Measurements from ENCODE around the gene TAF11L14. TPM values are rescaled to one million over a fixed set of nuclear protein-coding genes. Genes with fewer than 3 reads are reported as not detected.

TAF11L14 gene
- total RNA-seq, 4 donors from 2014 or later, result not detected

DNA sequence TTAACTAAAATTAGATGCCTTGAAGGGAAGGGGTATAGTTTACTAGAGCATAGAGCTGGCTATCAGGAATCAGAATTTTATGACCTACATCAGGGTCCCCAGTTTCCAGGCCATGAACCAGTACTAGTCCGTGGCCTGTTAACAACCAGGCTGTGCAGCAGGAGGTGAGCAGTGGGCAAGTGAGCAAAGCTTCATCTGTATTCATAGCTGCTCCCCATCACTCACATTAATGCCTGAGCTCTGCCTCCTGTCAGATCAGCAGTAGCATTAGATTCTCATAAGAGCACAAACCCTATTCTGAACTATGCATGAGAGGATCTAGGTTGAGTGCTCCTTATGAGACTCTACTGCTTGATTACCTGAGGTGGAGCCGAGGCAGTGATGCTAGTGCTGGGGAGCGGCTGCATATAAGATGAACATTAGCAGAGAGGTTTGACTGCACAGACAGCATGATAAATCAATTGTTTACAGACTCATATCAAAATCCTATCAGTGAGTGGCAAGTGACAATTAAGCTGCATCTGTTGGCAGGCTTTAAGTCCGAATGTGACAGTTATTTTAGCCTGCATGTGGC, 44.6 kb downstream of the TAF11L14 start:
- Histone ChIP-seq H3K36me3 (no peaks in the 10 kb centered on the region), H3K27ac (no peak overlapping the region), H3K9me3 (no peaks in the 10 kb centered on the region), H3K4me1 (no peaks in the 10 kb centered on the region), H3K27me3 (no peaks in the 10 kb centered on the region), H3K4me3 (no peak overlapping the region)
- TF ChIP-seq POLR2A (IDR thresholded peaks at IDR 0.05) (no peak), CTCF (IDR thresholded peaks at IDR 0.05) (no peak)
- no peak for DNase-seq

GRCh38 chr5:17679597-17680203, 45.4 kb downstream of the TAF11L14 start:
- H3K9me3 ChIP-seq, result no peaks in the 10 kb centered on the region
- no peak overlapping the region for H3K27ac ChIP-seq
- H3K4me1 ChIP-seq, result no peaks in the 10 kb centered on the region
- H3K27me3 ChIP-seq, result no peaks in the 10 kb centered on the region
- H3K4me3 ChIP-seq, result no peak overlapping the region
- DNase-seq, result no peak
- H3K36me3 ChIP-seq, result no peaks in the 10 kb centered on the region
- TF ChIP-seq POLR2A (IDR thresholded peaks at IDR 0.05), result no peak
- no peak for TF ChIP-seq CTCF (IDR thresholded peaks at IDR 0.05)

DNA sequence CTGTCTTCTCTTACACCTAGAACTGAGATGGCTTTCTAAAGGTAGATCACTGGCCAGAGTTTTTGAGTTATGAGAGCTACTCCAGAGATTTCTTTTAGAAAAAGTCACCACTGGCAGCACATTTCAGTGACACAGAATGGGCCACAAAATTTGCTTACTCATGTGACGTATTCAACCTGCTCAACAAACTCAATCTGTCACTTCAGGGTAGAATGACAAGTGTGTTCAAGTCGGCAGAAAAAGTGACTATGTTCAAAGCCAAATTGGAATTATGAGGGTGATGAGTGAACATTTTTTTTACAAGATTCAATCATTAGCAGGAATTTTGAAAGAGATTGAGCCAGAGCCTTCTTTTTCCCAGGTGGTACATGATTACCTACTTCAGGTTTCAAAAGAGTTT, 46.5 kb downstream of the TAF11L14 start:
- Histone ChIP-seq H3K4me1 (no peaks in the 10 kb centered on the region), H3K27ac (no peak overlapping the region), H3K9me3 (no peaks in the 10 kb centered on the region), H3K36me3 (no peaks in the 10 kb centered on the region), H3K4me3 (no peak overlapping the region), H3K27me3 (no peaks in the 10 kb centered on the region)
- no peak for DNase-seq
- TF ChIP-seq CTCF (IDR thresholded peaks at IDR 0.05) (no peak), POLR2A (IDR thresholded peaks at IDR 0.05) (no peak)

Small RNAs within 50 kb of the gene (small RNA-seq; reads per million reads assigned to genes)
- gene AC233724.1 (0 reads per million in 2 donors), gene AC233724.12 (0 reads per million in 2 donors), gene AC233724.2 (0 reads per million in 2 donors), gene AC233724.3 (0 reads per million in 2 donors), gene AC233724.4 (0 reads per million in 2 donors), gene AC233724.6 (0 reads per million in 2 donors), gene AC233724.7 (0 reads per million in 2 donors)

Other genes with a start within 250 kb of the TAF11L14 start
- not detected for gene TAF11L2, start 136.2 kb upstream of the TAF11L14 start, total RNA-seq
- gene TAF11L3, start 116.1 kb upstream of the TAF11L14 start, total RNA-seq, result not detected
- gene TAF11L4, start 112.7 kb upstream of the TAF11L14 start, total RNA-seq, result not detected
- not detected for gene TAF11L5, start 109.2 kb upstream of the TAF11L14 start, total RNA-seq
- not detected for gene TAF11L6, start 105.8 kb upstream of the TAF11L14 start, total RNA-seq
- not detected for gene TAF11L7, start 48.7 kb upstream of the TAF11L14 start, total RNA-seq
- not detected for gene TAF11L8, start 43.5 kb upstream of the TAF11L14 start, total RNA-seq
- gene TAF11L9, start 40.1 kb upstream of the TAF11L14 start, total RNA-seq, result not detected
- gene TAF11L10, start 36.6 kb upstream of the TAF11L14 start, total RNA-seq, result not detected
- gene TAF11L11, start 30.3 kb upstream of the TAF11L14 start, total RNA-seq, result not detected
- gene TAF11L12, start 24.1 kb upstream of the TAF11L14 start, total RNA-seq, result not detected
- not detected for gene TAF11L13, start 2.4 kb upstream of the TAF11L14 start, total RNA-seq